Ovary (tissue), 9 donors: ENCODE results near the gene TAP2. TPM values are rescaled to one million over a fixed set of nuclear protein-coding genes. Genes with fewer than 3 reads are reported as not detected.
"Not testable (repeated sequence)": the region's sequence is repeated elsewhere in the genome, so short reads cannot be mapped to it uniquely, and the experiment has no call there.

Experiments
- DNase-seq, 5 donors: peaks; one replicate each; pipeline ENCODE4 v3.0.0-alpha.2; 2019 to 2020
- H3K27ac ChIP-seq, 2 donors: fragments of 200-600 bp; one replicate each; pipeline versions ENCODE4 v1.5.1 to v1.8.0; 2019 to 2022
- H3K27me3 ChIP-seq: fragments of 200-600 bp; one replicate; pipeline ENCODE4 v1.8.0; 2022
- H3K36me3 ChIP-seq: fragments of 200-600 bp; sonication (generic); one replicate; pipeline ENCODE4 v1.5.1; 2019
- H3K4me1 ChIP-seq: one replicate; pipeline ENCODE4 v1.8.1; 2013; ENCODE audit warnings: mild to moderate bottlenecking, moderate library complexity; ENCODE audit not compliant: insufficient read depth
- H3K4me3 ChIP-seq: fragments of 200-600 bp; sonication (generic); one replicate; pipeline ENCODE4 v1.5.1; 2017
- H3K9me3 ChIP-seq, 2 donors: fragments of 200-600 bp in 1 of 2; sonication (generic) in 1 of 2; one replicate each; pipeline versions ENCODE4 v1.5.1 to v1.8.1; 2013 to 2019; ENCODE audit warnings: mild to moderate bottlenecking in 1 of 2, moderate library complexity in 1 of 2
- CTCF ChIP-seq, 3 donors: fragments of 450-650 bp in 2 of 3; fragments of 200-600 bp in 1 of 3; IDR thresholded peaks; one replicate each; pipeline versions ENCODE4 v1.5.1 to v1.8.0; 2016 to 2022; ENCODE audit warnings: antibody characterized with exemption in 3 of 3, mild to moderate bottlenecking in 1 of 3
- EP300 ChIP-seq: sonication (generic); formaldehyde crosslinking; IDR thresholded peaks from one replicate; pipeline ENCODE4 v1.6.1; 2017; ENCODE audit warnings: antibody characterized with exemption
- POLR2A ChIP-seq: fragments of 450-650 bp; IDR thresholded peaks from one replicate; pipeline ENCODE4 v1.6.1; 2017; ENCODE audit warnings: antibody characterized with exemption, mild to moderate bottlenecking, moderate library complexity
- WGBS, 3 donors: extraction: QIAGEN DNeasy Blood & Tissue Kit in 1 of 3; methylation state at CpG; one replicate each; pipeline versions ENCODE4 v1.1.5 to v1.1.7; 2013 to 2017; 5-methylcytosine and 5-hydroxymethylcytosine counted together
- intact Hi-C, 4 donors: fragments of 100-400 bp; cut with DNase I; formaldehyde crosslinking; loops; one replicate each; pipeline versions ENCODE4 v1.11.0 to v1.15.1; 2022 to 2023
- polyA plus RNA-seq, 2 donors: library from polyadenylated mRNA; stranded (reverse); fragments of 200-250 nt in 1 of 2; fragments of 350-450 nt in 1 of 2; fragmentation: Illumina TruSeq in 1 of 2; extraction: RNeasy Lipid Tissue Mini Kit (QIAGEN cat#74804) in 1 of 2; gene quantifications; one replicate each; pipeline ENCODE4 v1.2.3, GENCODE V29; 2013 to 2014
- total RNA-seq, 7 donors: library from RNA; depleted of rRNA in 2 of 7; stranded (reverse); fragments of >200 nt in 2 of 7; fragmentation: NEBNext Ultra II Directional in 3 of 7; extraction: Animal tissue kit (Norgen Biotek cat#: 25700) in 3 of 7; gene quantifications; one replicate each; pipeline versions ENCODE4 v1.1.0 to v1.2.4, GENCODE V29; 2016 to 2023
- donor health status: DM: no; HTN: no; CAD: no; lungs with moderate emphysema.
- donor health status: DM: no; HTN: no; CAD: no.
- donor health status: Bipolar disorder and iron deficiency.
- donor health status: DM: yes; HTN: yes; CAD: no.
- donor health status: DM: no; HTN: no; CAD: no.
- donor health status: DM: yes; HTN: yes; CAD: no.

Gene TAP2
- total and polyA plus RNA-seq, 9 donors = 8.9 to 23.8 (median 17.9) TPM

DNA sequence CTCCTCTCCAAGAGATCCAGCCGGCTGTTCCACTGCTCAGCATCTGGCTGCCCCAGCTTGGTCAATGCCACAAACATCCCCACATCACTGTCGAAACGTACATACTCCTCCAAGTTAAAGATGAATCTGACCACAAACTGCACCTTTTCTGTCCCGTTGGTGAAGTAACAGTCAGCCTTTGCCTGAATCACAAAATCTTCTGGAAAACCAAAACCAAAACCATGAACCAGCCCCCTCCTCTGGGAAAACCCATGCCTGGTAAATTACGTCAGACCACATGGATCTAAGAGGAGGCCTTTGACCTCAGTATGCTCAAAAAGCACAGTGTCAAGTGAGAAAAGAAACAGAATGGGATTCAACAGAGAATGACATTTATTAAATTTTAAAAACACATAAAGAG lies 23.4 kb downstream of the TAP2 start:
- no peak for DNase-seq
- TF ChIP-seq CTCF (IDR thresholded peaks at IDR 0.05) (no peak), POLR2A (no peak), EP300 (no peak)
- H3K27ac ChIP-seq = no peak overlapping the region
- no peaks in the 10 kb centered on the region for H3K9me3 ChIP-seq
- intact Hi-C loops = no loop called here
- no peaks in the 10 kb centered on the region for H3K4me1 ChIP-seq
- H3K27me3 ChIP-seq = no peaks in the 10 kb centered on the region
- H3K4me3 ChIP-seq = no peak overlapping the region
- no peaks in the 10 kb centered on the region for H3K36me3 ChIP-seq
- 60 to 71% (median 66%) methylated on average over 5 of the region's 5 CpGs for WGBS, 3 donors

DNA sequence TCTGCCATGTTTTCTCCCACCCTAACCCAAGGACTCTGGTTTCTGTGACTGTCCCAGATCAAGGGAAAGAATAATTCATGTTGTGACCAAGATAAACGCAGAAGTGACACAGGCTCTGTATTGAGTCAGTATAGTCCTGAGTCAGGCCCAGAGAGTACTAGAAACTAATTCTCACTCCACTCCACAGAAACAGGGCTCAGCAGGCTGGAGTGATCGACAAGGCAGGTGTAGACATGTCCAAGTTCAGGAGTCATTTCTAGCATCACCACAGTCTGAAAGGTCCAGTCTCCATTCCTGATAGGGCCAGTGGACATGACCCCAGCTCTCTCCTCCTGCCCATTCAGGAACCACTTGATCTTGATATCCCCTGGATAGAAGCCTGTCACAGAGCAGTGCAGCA lies 24.4 kb downstream of the TAP2 start:
- Histone ChIP-seq H3K27ac (no peak overlapping the region), H3K36me3 (no peaks in the 10 kb centered on the region), H3K4me1 (no peaks in the 10 kb centered on the region), H3K9me3 (no peaks in the 10 kb centered on the region), H3K4me3 (no peak overlapping the region), H3K27me3 (no peaks in the 10 kb centered on the region)
- no peak for TF ChIP-seq POLR2A
- no peak for TF ChIP-seq CTCF (IDR thresholded peaks at IDR 0.05)
- TF ChIP-seq EP300 = no peak
- intact Hi-C loops = no loop called here
- WGBS, 3 donors = 89 to 97% (median 93%) methylated on average over 2 of the region's 2 CpGs
- DNase-seq = no peak

GRCh38 chr6:32809171-32809570 lies 29.4 kb downstream of the TAP2 start:
- no peaks in the 10 kb centered on the region for H3K4me1 ChIP-seq
- H3K36me3 ChIP-seq = no peaks in the 10 kb centered on the region
- no peak overlapping the region for H3K27ac ChIP-seq
- no peaks in the 10 kb centered on the region for H3K9me3 ChIP-seq
- H3K27me3 ChIP-seq = no peaks in the 10 kb centered on the region
- no peak for TF ChIP-seq CTCF (IDR thresholded peaks at IDR 0.05)
- TF ChIP-seq POLR2A = no peak
- WGBS, 3 donors = 0 to 21% (median 17%) methylated on average over 1 of the region's 1 CpG
- intact Hi-C loops = no loop called here
- no peak overlapping the region for H3K4me3 ChIP-seq
- DNase-seq = no peak

DNA sequence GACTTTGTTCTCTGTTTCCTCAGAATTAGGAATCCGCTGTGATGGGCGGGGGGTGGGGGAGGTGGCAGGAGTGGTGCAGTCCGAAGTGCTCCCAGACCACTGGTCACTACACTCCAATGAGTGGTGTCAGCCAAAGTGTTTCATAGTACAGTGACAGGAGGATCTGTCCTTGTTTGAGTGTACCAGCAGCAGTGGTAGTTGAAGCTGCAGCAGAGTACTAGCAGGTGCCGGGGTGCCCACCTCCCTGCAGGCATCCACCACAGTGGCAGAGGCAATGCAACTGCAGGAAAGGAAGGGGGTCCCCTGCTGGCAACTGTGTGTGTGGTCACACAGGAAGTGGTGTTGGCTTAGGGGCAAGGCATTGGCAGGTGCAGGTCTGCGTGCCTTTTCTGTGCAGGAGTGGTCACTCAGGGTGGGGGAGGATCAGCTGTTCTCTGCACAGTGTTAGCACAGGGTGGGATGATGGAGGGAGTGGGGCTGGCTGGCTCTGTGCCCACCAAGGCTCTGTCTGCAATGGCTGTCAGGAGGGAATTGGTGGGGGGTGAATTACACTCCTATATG lies 31.4 kb downstream of the TAP2 start:
- Histone ChIP-seq H3K36me3 (no peaks in the 10 kb centered on the region), H3K27ac (no peak overlapping the region), H3K9me3 (no peaks in the 10 kb centered on the region), H3K4me3 (no peak overlapping the region), H3K27me3 (no peaks in the 10 kb centered on the region), H3K4me1 (no peaks in the 10 kb centered on the region)
- intact Hi-C loops = no loop called here
- no peak for DNase-seq
- no peak for TF ChIP-seq EP300
- TF ChIP-seq POLR2A = no peak
- TF ChIP-seq CTCF (IDR thresholded peaks at IDR 0.05) = no peak
- 64 to 73% (median 68%) methylated on average over 5 of the region's 5 CpGs for WGBS, 3 donors

GRCh38 chr6:32805404-32805803 lies 33.1 kb downstream of the TAP2 start:
- H3K27me3 ChIP-seq, H3K4me1 ChIP-seq, H3K4me3 ChIP-seq, intact Hi-C loops, DNase-seq, H3K36me3 ChIP-seq, H3K9me3 ChIP-seq, H3K27ac ChIP-seq: not testable (repeated sequence)
